KMS-11 (cell line): ENCODE data around the gene RALGPS1.

Experiments used
- H2AFZ ChIP-seq: fragments of 200-600 bp; sonication (generic); 2 replicates; pipeline ENCODE4 v1.6.1; 2016; ENCODE audit warnings: antibody characterized with exemption, mixed run types, low read depth
- H3K27ac ChIP-seq: fragments of 200-600 bp; sonication (generic); 2 replicates; pipeline ENCODE4 v1.6.1; 2016; ENCODE audit warnings: mild to moderate bottlenecking, mixed run types
- H3K27me3 ChIP-seq: fragments of 200-600 bp; sonication (generic); 2 replicates; pipeline ENCODE4 v1.6.1; 2017; ENCODE audit warnings: mild to moderate bottlenecking, low read depth, mixed run types, moderate library complexity; ENCODE audit not compliant: insufficient read depth
- H3K36me3 ChIP-seq: fragments of 200-600 bp; sonication (generic); 2 replicates; pipeline ENCODE4 v1.6.1; 2017; ENCODE audit warnings: mild to moderate bottlenecking, mixed run types; ENCODE audit not compliant: insufficient read depth
- H3K4me1 ChIP-seq: fragments of 200-600 bp; sonication (generic); 2 replicates; pipeline ENCODE4 v1.6.1; 2016; ENCODE audit warnings: mild to moderate bottlenecking, low read depth, mixed run types; ENCODE audit not compliant: poor library complexity, severe bottlenecking
- H3K4me2 ChIP-seq: fragments of 200-600 bp; sonication (generic); 2 replicates; pipeline ENCODE4 v1.7.0; 2016; ENCODE audit warnings: mild to moderate bottlenecking, mixed run types
- H3K4me3 ChIP-seq: fragments of 200-600 bp; sonication (generic); IDR thresholded peaks from 2 replicates; pipeline ENCODE4 v1.6.1; 2017; ENCODE audit warnings: low read depth, low read length, mixed read lengths; ENCODE audit not compliant: insufficient read depth
- H3K79me2 ChIP-seq: fragments of 200-600 bp; sonication (generic); 2 replicates; pipeline ENCODE4 v1.6.1; 2016; ENCODE audit warnings: low read depth, mixed run types; ENCODE audit not compliant: insufficient read depth
- H3K9ac ChIP-seq: fragments of 200-600 bp; sonication (generic); 2 replicates; pipeline ENCODE4 v1.6.1; 2016; ENCODE audit warnings: mild to moderate bottlenecking, mixed run types
- H4K20me1 ChIP-seq: fragments of 200-600 bp; sonication (generic); 2 replicates; pipeline ENCODE4 v1.6.1; 2016; ENCODE audit warnings: mild to moderate bottlenecking, mixed run types; ENCODE audit not compliant: insufficient read depth
- CTCF ChIP-seq: fragments of 200-600 bp; sonication (generic); conservative IDR thresholded peaks from 2 replicates; pipeline ENCODE4 v1.6.1; 2017; ENCODE audit warnings: low read depth, mild to moderate bottlenecking, antibody characterized with exemption, low read length, moderate library complexity, mixed read lengths

The RALGPS1 gene

DNA sequence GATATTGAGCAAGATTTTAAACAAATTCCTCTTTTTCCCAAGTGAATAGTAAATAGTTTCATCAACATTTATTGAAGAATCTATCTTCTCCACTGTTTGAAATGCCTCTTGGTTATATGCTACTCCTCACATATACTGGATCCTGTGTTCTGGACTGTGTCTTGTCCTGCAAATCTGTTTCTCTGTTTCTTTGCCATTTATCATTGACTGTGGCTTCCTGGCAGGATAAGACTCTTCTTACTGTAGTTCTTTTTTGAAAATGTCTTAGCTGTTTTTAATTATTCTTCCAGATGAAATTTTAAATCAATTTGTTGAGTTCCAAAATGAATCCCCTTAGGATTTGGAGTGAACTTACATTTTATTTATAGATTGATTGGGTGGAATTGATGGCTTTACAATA, 27.8 kb downstream of the RALGPS1 start:
- no peak for TF ChIP-seq CTCF
- H2AFZ ChIP-seq: no peak overlapping the region
- H3K27me3 ChIP-seq: no peaks in the 10 kb centered on the region

DNA sequence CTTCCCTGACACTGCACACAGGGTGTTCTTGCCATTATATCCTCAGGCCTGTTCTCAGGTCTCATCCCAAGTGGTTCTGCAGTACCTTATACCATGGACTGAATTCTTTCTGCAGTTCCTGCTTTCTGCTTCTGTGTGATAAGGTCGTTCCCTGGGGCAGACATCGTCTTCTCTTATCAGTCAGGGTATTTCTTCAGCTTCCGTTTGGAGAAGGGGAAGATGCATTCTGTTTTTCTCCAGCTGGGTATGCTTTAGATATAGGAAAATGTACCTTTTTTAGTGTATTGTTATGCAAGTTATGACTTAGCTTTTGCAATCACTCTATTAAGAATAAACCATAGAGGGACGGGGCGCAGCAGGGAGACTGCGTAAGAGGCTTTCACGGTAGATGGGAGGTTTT, 31.1 kb downstream of the RALGPS1 start:
- H3K36me3 ChIP-seq: no peaks in the 10 kb centered on the region
- H3K4me1 ChIP-seq: peaks cover 17% of the 10 kb centered on the region
- no peaks in the 10 kb centered on the region for H4K20me1 ChIP-seq
- H3K4me2 ChIP-seq: no peak overlapping the region
- no peaks in the 10 kb centered on the region for H3K79me2 ChIP-seq
- no peak overlapping the region for H2AFZ ChIP-seq
- H3K27ac ChIP-seq: no peak overlapping the region
- no peak overlapping the region for H3K9ac ChIP-seq
- H3K4me3 ChIP-seq: no peak overlapping the region
- H3K27me3 ChIP-seq: no peaks in the 10 kb centered on the region
- no peak for TF ChIP-seq CTCF

More for the DNA sequence above, 27.8 kb downstream of the RALGPS1 start:
- H3K27ac ChIP-seq: no peak overlapping the region
- H3K4me3 ChIP-seq: no peak overlapping the region
- H3K4me1 ChIP-seq: peaks cover 9% of the 10 kb centered on the region
- H3K36me3 ChIP-seq: no peaks in the 10 kb centered on the region
- H3K4me2 ChIP-seq: no peak overlapping the region
- no peak overlapping the region for H3K9ac ChIP-seq
- H3K79me2 ChIP-seq: no peaks in the 10 kb centered on the region
- H4K20me1 ChIP-seq: no peaks in the 10 kb centered on the region

- Histone ChIP-seq H3K79me2 (no peaks in the 10 kb centered on the region), H3K36me3 (no peaks in the 10 kb centered on the region), H3K4me1 (peaks cover 14% of the 10 kb centered on the region), H3K4me2 (no peak overlapping the region), H3K9ac (no peak overlapping the region), H3K4me3 (no peak overlapping the region), H2AFZ (no peak overlapping the region), H3K27me3 (no peaks in the 10 kb centered on the region), H3K27ac (no peak overlapping the region), H4K20me1 (no peaks in the 10 kb centered on the region)
- peak; percentile 55 for TF ChIP-seq CTCF
Observed at GRCh38 chr9:126947529-126947928, 32.9 kb downstream of the RALGPS1 start.

DNA sequence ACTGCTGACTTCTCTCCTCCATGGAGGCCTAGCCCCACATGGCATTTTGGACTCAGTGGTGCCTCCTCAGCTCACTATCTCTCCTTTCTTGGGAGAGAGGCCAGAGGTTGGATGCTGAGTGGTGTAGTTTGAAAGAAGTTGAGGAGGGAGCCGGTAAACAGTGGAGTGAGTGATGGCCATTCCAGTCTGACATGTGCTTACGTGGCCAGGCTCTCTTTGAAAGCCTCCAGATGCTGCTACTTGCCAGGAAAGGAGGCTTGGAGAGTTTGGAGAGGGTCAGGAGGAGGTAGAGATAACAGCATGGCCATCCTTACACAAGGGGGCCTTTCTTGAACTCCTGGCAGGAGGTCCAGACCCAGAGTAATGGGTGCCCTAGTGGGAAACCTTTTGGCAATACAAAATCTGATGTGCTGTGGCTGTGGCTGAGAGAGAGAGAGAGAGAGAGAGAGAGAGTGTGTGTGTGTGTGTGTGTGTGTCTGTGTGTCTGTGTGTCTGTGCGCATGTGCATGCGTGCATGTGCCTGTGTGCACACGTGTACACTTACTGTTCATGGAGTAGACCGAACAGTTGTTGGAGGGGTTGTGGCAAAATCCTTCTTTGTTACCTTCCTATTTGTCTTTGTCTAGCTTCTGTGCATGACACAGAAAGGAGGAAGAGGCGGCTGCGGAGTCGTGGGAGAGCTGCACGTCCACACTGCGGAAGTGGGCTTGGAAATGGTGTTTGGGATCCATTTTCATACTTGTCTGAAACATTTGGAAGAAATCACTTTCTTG, 37.8 kb downstream of the RALGPS1 start:
- no peak overlapping the region for H2AFZ ChIP-seq
- H3K27me3 ChIP-seq: no peaks in the 10 kb centered on the region
- H4K20me1 ChIP-seq: no peaks in the 10 kb centered on the region
- H3K4me2 ChIP-seq: no peak overlapping the region
- no peak overlapping the region for H3K27ac ChIP-seq
- no peak overlapping the region for H3K9ac ChIP-seq
- no peaks in the 10 kb centered on the region for H3K79me2 ChIP-seq
- no peak overlapping the region for H3K4me3 ChIP-seq
- TF ChIP-seq CTCF: no peak
- H3K4me1 ChIP-seq: peaks cover 8% of the 10 kb centered on the region
- H3K36me3 ChIP-seq: no peaks in the 10 kb centered on the region
